GM13977 (cell line): ENCODE results near the gene GTF3C1.

Source experiments
- DNase-seq: peaks from one replicate; pipeline ENCODE4 v3.0.0; 2012; ENCODE audit warnings: low spot score
- CTCF ChIP-seq: IDR thresholded peaks from 2 replicates; pipeline ENCODE4 v1.5.1; 2012; ENCODE audit warnings: mild to moderate bottlenecking, control low read depth; ENCODE audit not compliant: insufficient read depth; ENCODE audit errors: extremely low read depth, missing control alignments
- in situ Hi-C: fragments of 300-500 bp; cut with MboI; formaldehyde crosslinking; loops from one replicate; pipeline ENCODE4 v1.12.0; 2022; ENCODE audit warnings: low sequenced_read_pairs, low pct_unique_long_range_greater_than_20kb, mixed read lengths, inconsistent platforms; ENCODE audit not compliant: unreplicated experiment

Gene GTF3C1

GRCh38 chr16:27428026-27428785 lies 121.5 kb downstream of the GTF3C1 start:
- DNase-seq = no peak
- peak; percentile 13 for TF ChIP-seq CTCF
- in situ Hi-C loops = no loop called here

GRCh38 chr16:27427538-27427937 lies 122.2 kb downstream of the GTF3C1 start:
- no peak for DNase-seq
- TF ChIP-seq CTCF = no peak
- in situ Hi-C loops = no loop called here

GRCh38 chr16:27426423-27427408 lies 123.0 kb downstream of the GTF3C1 start:
- peak; percentile 5 for TF ChIP-seq CTCF
- DNase-seq = peak; percentile 81
- in situ Hi-C loops = no loop called here

- DNase-seq = no peak
- TF ChIP-seq CTCF = no peak
- in situ Hi-C loops = no loop called here
Measured at GRCh38 chr16:27425961-27426360, 123.8 kb downstream of the GTF3C1 start.

- in situ Hi-C loops = no loop called here
- no peak for DNase-seq
- no peak for TF ChIP-seq CTCF
Measured at GRCh38 chr16:27424772-27425498, 124.8 kb downstream of the GTF3C1 start.
